Endothelial cell of umbilical vein (primary cell): ENCODE data around the gene C2CD3.

Source experiments
- CTCF ChIP-seq, 2 donors: IDR thresholded peaks; 1 replicate in 1 of 2; 2 replicates in 1 of 2; pipeline ENCODE4 v1.5.1; 2011; ENCODE audit warnings: low read length in 2 of 2, mild to moderate bottlenecking in 2 of 2, moderate library complexity in 2 of 2, control low read depth in 1 of 2, inconsistent platforms in 1 of 2, low read depth in 1 of 2; ENCODE audit not compliant: insufficient read depth in 1 of 2; ENCODE audit errors: extremely low read depth in 1 of 2
- EZH2 ChIP-seq: IDR thresholded peaks from 2 replicates; pipeline ENCODE4 v1.6.1; 2012; ENCODE audit warnings: borderline replicate concordance, low read depth, mild to moderate bottlenecking, moderate library complexity, low read length, inconsistent platforms; ENCODE audit not compliant: severe bottlenecking
- GATA2 ChIP-seq: IDR thresholded peaks from 2 replicates; pipeline ENCODE4 v1.7.0; 2011; ENCODE audit warnings: low read depth, mild to moderate bottlenecking, moderate library complexity, mixed read lengths, low read length; ENCODE audit not compliant: insufficient read length, insufficient read depth
- JUN ChIP-seq: IDR thresholded peaks from 2 replicates; pipeline ENCODE4 v1.6.1; 2011; ENCODE audit warnings: borderline replicate concordance, low read depth; ENCODE audit not compliant: insufficient read length, insufficient read depth
- MAX ChIP-seq: IDR thresholded peaks from 2 replicates; pipeline ENCODE4 v1.6.1; 2011; ENCODE audit not compliant: insufficient read depth, insufficient read length
- POLR2A ChIP-seq: IDR thresholded peaks from 2 replicates; pipeline ENCODE4 v1.6.1; 2012; ENCODE audit warnings: low read depth, mild to moderate bottlenecking, control low read depth, low read length
- POLR2AphosphoS5 ChIP-seq: IDR thresholded peaks from 2 replicates; pipeline ENCODE4 v1.6.1; 2012; ENCODE audit warnings: low read depth, mild to moderate bottlenecking, control low read depth, low read length, moderate library complexity; ENCODE audit not compliant: insufficient read depth

GRCh38 chr11:74138021-74138420 is 32.8 kb downstream of the C2CD3 start:
- no peak for TF ChIP-seq POLR2A
- TF ChIP-seq CTCF (IDR thresholded peaks at IDR 0.05; ENCODE audit: extremely low read depth in 1 of 2, insufficient read depth in 1 of 2, low read depth in 1 of 2, low read length in 2 of 2) = no peak
- no peak for TF ChIP-seq JUN
- no peak for TF ChIP-seq MAX
- no peak for TF ChIP-seq POLR2AphosphoS5
- TF ChIP-seq EZH2 = no peak
- no peak for TF ChIP-seq GATA2
